ENCODE data around the gene TRUB1.

Gene TRUB1

GRCh38 chr10:114982989-114983388, 45.0 kb downstream of the TRUB1 start:
- no peak for DNase-seq (ENCODE audit: low read depth in 2 of 2)

GRCh38 chr10:114987995-114988394, 50.0 kb downstream of the TRUB1 start:
- no peak for DNase-seq (ENCODE audit: low read depth in 2 of 2)

GRCh38 chr10:114990586-114990985, 52.6 kb downstream of the TRUB1 start:
- DNase-seq (ENCODE audit: low read depth in 2 of 2), result no peak

- DNase-seq (ENCODE audit: low read depth in 2 of 2), result no peak
Observed at GRCh38 chr10:114990991-114991390, 53.0 kb downstream of the TRUB1 start.

- no peak for DNase-seq (ENCODE audit: low read depth in 2 of 2)
Observed at GRCh38 chr10:114992189-114992775, 54.3 kb downstream of the TRUB1 start.

- no peak for DNase-seq (ENCODE audit: low read depth in 2 of 2)
Observed at GRCh38 chr10:114995468-114996247, 57.7 kb downstream of the TRUB1 start.

GRCh38 chr10:114996542-114996941, 58.5 kb downstream of the TRUB1 start:
- no peak for DNase-seq (ENCODE audit: low read depth in 2 of 2)

GRCh38 chr10:114998993-114999392, 61.0 kb downstream of the TRUB1 start:
- no peak for DNase-seq (ENCODE audit: low read depth in 2 of 2)

- DNase-seq (ENCODE audit: low read depth in 2 of 2), result no peak
Observed at GRCh38 chr10:115001506-115002381, 63.7 kb downstream of the TRUB1 start.

GRCh38 chr10:115003396-115003795, 65.4 kb downstream of the TRUB1 start:
- DNase-seq (ENCODE audit: low read depth in 2 of 2), result no peak

- no peak for DNase-seq (ENCODE audit: low read depth in 2 of 2)
Observed at GRCh38 chr10:115004236-115004862, 66.4 kb downstream of the TRUB1 start.

GRCh38 chr10:115005771-115006170, 67.8 kb downstream of the TRUB1 start:
- DNase-seq (ENCODE audit: low read depth in 2 of 2), result no peak

- DNase-seq (ENCODE audit: low read depth in 2 of 2), result no peak
Observed at GRCh38 chr10:115018185-115018931, 80.4 kb downstream of the TRUB1 start.

GRCh38 chr10:115020449-115020848, 82.5 kb downstream of the TRUB1 start:
- no peak for DNase-seq (ENCODE audit: low read depth in 2 of 2)

- no peak for DNase-seq (ENCODE audit: low read depth in 2 of 2)
Observed at GRCh38 chr10:115022733-115023132, 84.7 kb downstream of the TRUB1 start.

GRCh38 chr10:115023715-115024114, 85.7 kb downstream of the TRUB1 start:
- no peak for DNase-seq (ENCODE audit: low read depth in 2 of 2)

GRCh38 chr10:115024371-115024770, 86.4 kb downstream of the TRUB1 start:
- no peak for DNase-seq (ENCODE audit: low read depth in 2 of 2)

- DNase-seq (ENCODE audit: low read depth in 2 of 2), result no peak
Observed at GRCh38 chr10:115026056-115026745, 88.2 kb downstream of the TRUB1 start.

- no peak for DNase-seq (ENCODE audit: low read depth in 2 of 2)
Observed at GRCh38 chr10:115026746-115027140, 88.7 kb downstream of the TRUB1 start.
